WTC11 (cell line): ENCODE measurements around the gene CABP7. TPM values are rescaled to one million over a fixed set of nuclear protein-coding genes. Genes with fewer than 3 reads are reported as not detected.

Experiments used
- ATAC-seq: fragments of 200-7000 bp; cut with Tn5 transposase; 2 replicates; pipeline ENCODE4 v1.10.0; 2021; ENCODE audit warnings: mild to moderate bottlenecking, moderate library complexity
- CTCF ChIA-PET: fragments of 300-600 bp; sonication (Branson Sonifier 250); formaldehyde crosslinking; loops from one replicate; lab custom pipeline; 2021; ENCODE audit warnings: antibody characterized with exemption; lab: Charles Lee
- POLR2A ChIA-PET: fragments of 350-600 bp; sonication (Branson Sonifier 250); formaldehyde crosslinking; loops from one replicate; lab custom pipeline; 2021; ENCODE audit warnings: antibody characterized with exemption; lab: Charles Lee
- DNase-seq: peaks from one replicate; pipeline ENCODE4 v3.0.0; 2021; ENCODE audit warnings: low spot score
- H3K27ac Mint-ChIP-seq: 2 replicates; pipeline ENCODE4 v1.8.0; 2021; ENCODE audit warnings: mixed read lengths
- H3K27me3 Mint-ChIP-seq: 2 replicates; pipeline ENCODE4 v1.8.0; 2021; ENCODE audit warnings: low read depth, mild to moderate bottlenecking, moderate library complexity, mixed read lengths
- H3K36me3 Mint-ChIP-seq: 2 replicates; pipeline ENCODE4 v1.8.0; 2021; ENCODE audit warnings: mixed read lengths
- H3K4me1 Mint-ChIP-seq: 2 replicates; pipeline ENCODE4 v1.8.0; 2022; ENCODE audit warnings: mixed read lengths
- H3K4me3 Mint-ChIP-seq: 2 replicates; pipeline ENCODE4 v1.8.0; 2021; ENCODE audit warnings: mild to moderate bottlenecking, moderate library complexity, mixed read lengths
- H3K9me3 Mint-ChIP-seq: 2 replicates; pipeline ENCODE4 v1.8.0; 2021; ENCODE audit warnings: mixed read lengths
- CBFB ChIP-seq: sonication (generic); formaldehyde crosslinking; IDR thresholded peaks from 2 replicates; pipeline ENCODE4 v1.8.1; 2022; ENCODE audit warnings: mild to moderate bottlenecking, low read depth, missing genetic modification reagents
- CREB1 ChIP-seq: sonication (generic); formaldehyde crosslinking; IDR thresholded peaks from 2 replicates; pipeline ENCODE4 v1.8.0; 2023; ENCODE audit warnings: mild to moderate bottlenecking, missing genetic modification reagents
- EMX1 ChIP-seq: fragments of 250-450 bp; sonication (Bioruptor Pico); IDR thresholded peaks from 2 replicates; pipeline ENCODE4 v1.8.0; 2021; ENCODE audit warnings: mild to moderate bottlenecking
- FOXK1 ChIP-seq: sonication (generic); formaldehyde crosslinking; IDR thresholded peaks from 2 replicates; pipeline ENCODE4 v1.8.0; 2022; ENCODE audit warnings: mild to moderate bottlenecking, moderate library complexity, missing genetic modification reagents
- FOXP1 ChIP-seq: sonication (generic); formaldehyde crosslinking; IDR thresholded peaks from 2 replicates; pipeline ENCODE4 v1.8.0; 2022; ENCODE audit warnings: missing genetic modification reagents, mild to moderate bottlenecking, moderate library complexity, borderline replicate concordance
- GTF2I ChIP-seq: fragments of 250-450 bp; sonication (Bioruptor Pico); conservative IDR thresholded peaks from 2 replicates; pipeline ENCODE4 v1.4.0; 2021; ENCODE audit warnings: mild to moderate bottlenecking
- IRF2 ChIP-seq: sonication (generic); formaldehyde crosslinking; IDR thresholded peaks from 2 replicates; pipeline ENCODE4 v1.8.0; 2022; ENCODE audit warnings: low read depth, missing genetic modification reagents, borderline replicate concordance
- KAT7 ChIP-seq: sonication (generic); formaldehyde crosslinking; IDR thresholded peaks from 2 replicates; pipeline ENCODE4 v1.8.1; 2023; ENCODE audit warnings: missing genetic modification reagents, mild to moderate bottlenecking, borderline replicate concordance
- MYBL2 ChIP-seq: sonication (generic); formaldehyde crosslinking; IDR thresholded peaks from 2 replicates; pipeline ENCODE4 v1.8.1; 2023; ENCODE audit warnings: mild to moderate bottlenecking, moderate library complexity, missing genetic modification reagents
- NFATC4 ChIP-seq: fragments of 250-450 bp; sonication (Bioruptor Pico); IDR thresholded peaks from 2 replicates; pipeline ENCODE4 v1.9.0; 2021; ENCODE audit warnings: mild to moderate bottlenecking
- SMAD4 ChIP-seq: sonication (generic); formaldehyde crosslinking; IDR thresholded peaks from 2 replicates; pipeline ENCODE4 v1.8.0; 2022; ENCODE audit warnings: mild to moderate bottlenecking, missing genetic modification reagents
- TEAD1 ChIP-seq: sonication (generic); formaldehyde crosslinking; IDR thresholded peaks from 2 replicates; pipeline ENCODE4 v1.8.0; 2022; ENCODE audit warnings: mild to moderate bottlenecking, missing genetic modification reagents
- TP53 ChIP-seq: sonication (generic); formaldehyde crosslinking; IDR thresholded peaks from 2 replicates; pipeline ENCODE4 v1.8.1; 2023; ENCODE audit warnings: mild to moderate bottlenecking, missing genetic modification reagents
- USF1 ChIP-seq: sonication (generic); formaldehyde crosslinking; IDR thresholded peaks from 2 replicates; pipeline ENCODE4 v1.8.0; 2022; ENCODE audit warnings: mild to moderate bottlenecking, missing genetic modification reagents
- ZNF219 ChIP-seq: sonication (generic); formaldehyde crosslinking; IDR thresholded peaks from 2 replicates; pipeline ENCODE4 v1.8.0; 2023; ENCODE audit warnings: missing genetic modification reagents, mild to moderate bottlenecking, borderline replicate concordance
- ZNF232 ChIP-seq: sonication (generic); formaldehyde crosslinking; IDR thresholded peaks from 2 replicates; pipeline ENCODE4 v1.8.0; 2022; ENCODE audit warnings: mild to moderate bottlenecking, missing genetic modification reagents
- ZNF263 ChIP-seq: sonication (generic); formaldehyde crosslinking; IDR thresholded peaks from 2 replicates; pipeline ENCODE4 v1.8.1; 2022; ENCODE audit warnings: low read depth, mild to moderate bottlenecking, moderate library complexity, missing genetic modification reagents
- ZNF317 ChIP-seq: sonication (generic); formaldehyde crosslinking; IDR thresholded peaks from 2 replicates; pipeline ENCODE4 v1.8.1; 2023; ENCODE audit warnings: low read depth, mild to moderate bottlenecking, moderate library complexity, missing genetic modification reagents, borderline replicate concordance
- ZNF425 ChIP-seq: fragments of 250-450 bp; sonication (Bioruptor Pico); conservative IDR thresholded peaks from 2 replicates; pipeline ENCODE4 v1.9.0; 2021; ENCODE audit warnings: mild to moderate bottlenecking
- total RNA-seq: library from RNA; stranded (reverse); gene quantifications from 3 replicates; pipeline ENCODE4 v1.2.3, GENCODE V29; 2021
- TF ChIP-seq, protein P1 (sequence below): sonication (generic); formaldehyde crosslinking; IDR thresholded peaks from 2 replicates; pipeline ENCODE4 v1.8.1; 2023; ENCODE audit warnings: mild to moderate bottlenecking, missing genetic modification reagents
- TF ChIP-seq, protein P2 (sequence below): sonication (generic); formaldehyde crosslinking; IDR thresholded peaks from 2 replicates; pipeline ENCODE4 v1.8.0; 2023; ENCODE audit warnings: missing genetic modification reagents
- TF ChIP-seq, protein P3 (sequence below): sonication (generic); formaldehyde crosslinking; IDR thresholded peaks from 2 replicates; pipeline ENCODE4 v1.8.0; 2022; ENCODE audit warnings: missing genetic modification reagents

The CABP7 gene
- total RNA-seq, 1 experiment from 2014 or later = 0.17 TPM

DNA sequence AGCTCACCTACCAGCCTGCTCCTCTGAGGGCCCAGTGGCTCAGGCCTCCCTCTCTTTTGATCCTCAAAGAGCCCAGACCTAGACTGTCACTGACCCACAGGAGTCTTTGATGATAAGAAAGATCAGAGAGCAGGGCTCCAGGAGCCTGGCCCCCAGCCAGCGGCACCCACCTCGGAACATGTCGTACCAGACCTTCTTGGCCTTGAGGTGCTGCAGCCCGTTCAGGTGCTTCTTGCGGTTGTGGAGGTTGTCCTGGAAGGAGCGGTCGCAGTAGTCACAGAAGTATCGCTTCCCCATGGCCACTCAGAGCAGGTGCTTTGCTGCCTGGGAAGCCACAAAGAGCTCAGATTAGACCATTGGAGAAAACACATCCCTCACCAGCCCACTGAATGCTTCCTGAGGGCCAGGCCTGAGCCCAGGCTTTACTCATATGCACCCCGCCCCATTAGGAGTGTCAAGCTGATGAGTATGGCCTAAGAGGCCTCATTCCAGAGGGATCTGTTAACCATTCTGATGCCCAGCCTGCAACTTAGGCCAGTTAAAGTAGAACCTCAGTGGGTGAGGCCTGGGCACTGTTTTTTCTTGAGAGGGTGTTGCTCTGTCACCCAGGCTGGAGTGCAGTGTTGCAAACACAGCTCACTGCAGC is 28.6 kb downstream of the CABP7 start:
- no peaks in the 10 kb centered on the region for H3K4me1 Mint-ChIP-seq
- ATAC-seq (no peak), DNase-seq (no peak)
- no peak overlapping the region for H3K4me3 Mint-ChIP-seq
- peaks cover 2% of the 10 kb centered on the region; the same call in 1 of the 2 replicates for H3K36me3 Mint-ChIP-seq
- no peak for TF ChIP-seq SMAD4 (CRISPR knock-in tag)
- no peak for TF ChIP-seq GTF2I (CRISPR knock-in tag)
- no peak for TF ChIP-seq FOXK1 (CRISPR knock-in tag)
- TF ChIP-seq, all 79 proteins: peak for 0
- Mint-ChIP-seq H3K27ac (no peak overlapping the region; the same call in 1 of the 2 replicates), H3K27me3 (no peaks in the 10 kb centered on the region; the same call in 1 of the 2 replicates), H3K9me3 (no peaks in the 10 kb centered on the region)
- CTCF ChIA-PET = interaction anchor here (0.7 to 1.7 kb wide), 3 partner anchors 24 to 257 kb away, joined by 3 to 5 read pairs (median 4); no protein-coding TSS in a partner anchor
- POLR2A ChIA-PET = interaction anchor here (0.5 to 0.6 kb wide), 2 partner anchors 25 to 376 kb away, joined by 4 to 12 read pairs; no protein-coding TSS in a partner anchor

- DNase-seq (no peak), ATAC-seq (no peak)
- no peak for TF ChIP-seq ZNF425 (CRISPR knock-in tag)
- H3K9me3 Mint-ChIP-seq = no peaks in the 10 kb centered on the region
- H3K4me1 Mint-ChIP-seq = no peaks in the 10 kb centered on the region
- ChIA-PET CTCF (no interaction called here), POLR2A (no interaction called here)
- H3K36me3 Mint-ChIP-seq = peaks cover 2% of the 10 kb centered on the region; the same call in 1 of the 2 replicates
- H3K27ac Mint-ChIP-seq = no peak overlapping the region; the same call in 1 of the 2 replicates
- no peak overlapping the region for H3K4me3 Mint-ChIP-seq
- no peaks in the 10 kb centered on the region; the same call in 1 of the 2 replicates for H3K27me3 Mint-ChIP-seq
These were observed 30.2 kb downstream of the CABP7 start for GRCh38 chr22:29750029-29750428.

DNA sequence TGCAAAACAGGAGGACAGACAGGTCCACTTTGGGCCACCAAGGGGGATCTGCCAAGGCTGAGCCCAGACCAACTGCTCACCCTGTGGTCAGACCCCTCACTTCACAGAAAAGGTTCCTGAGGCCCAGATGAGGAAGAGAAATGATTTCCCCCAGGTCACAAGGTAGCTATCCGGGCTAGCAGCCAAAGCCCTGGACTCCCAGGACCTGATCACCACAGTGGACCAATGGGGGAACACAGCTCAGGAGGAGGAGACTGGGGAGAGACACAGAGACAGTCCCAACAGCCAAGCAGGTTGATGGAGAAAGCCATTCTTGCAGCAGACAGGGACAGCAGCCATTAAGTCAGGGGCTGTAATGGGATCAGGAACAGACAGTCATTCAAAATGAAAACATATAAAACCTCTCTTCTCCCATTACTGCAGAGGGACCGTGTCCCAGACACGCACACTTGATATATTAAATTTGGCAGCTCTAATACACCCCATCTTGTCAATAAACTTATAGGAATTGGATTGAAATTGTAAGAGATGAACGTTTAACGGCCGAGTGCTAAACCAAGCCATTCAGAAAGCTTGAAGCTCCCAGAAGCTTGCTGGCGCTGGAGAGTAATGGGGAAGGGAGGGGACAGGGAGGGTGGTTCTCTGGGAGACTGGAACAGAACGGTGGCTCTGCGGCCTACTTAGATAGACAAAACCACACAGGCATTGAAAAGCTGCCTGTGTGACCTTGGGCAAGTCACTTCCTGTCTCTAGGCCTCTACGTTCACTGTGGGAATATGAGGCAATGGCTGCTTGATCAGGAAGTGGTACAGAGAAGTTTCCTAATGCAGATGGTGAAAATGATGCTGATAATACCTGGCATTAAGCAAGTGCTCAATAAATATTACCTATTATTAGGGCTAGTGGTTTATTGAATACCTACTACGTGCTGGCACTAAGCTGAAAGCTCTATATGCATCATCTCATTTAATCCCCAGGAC is 31.0 kb downstream of the CABP7 start:
- ChIA-PET POLR2A (no interaction called here), CTCF (no interaction called here)

DNA sequence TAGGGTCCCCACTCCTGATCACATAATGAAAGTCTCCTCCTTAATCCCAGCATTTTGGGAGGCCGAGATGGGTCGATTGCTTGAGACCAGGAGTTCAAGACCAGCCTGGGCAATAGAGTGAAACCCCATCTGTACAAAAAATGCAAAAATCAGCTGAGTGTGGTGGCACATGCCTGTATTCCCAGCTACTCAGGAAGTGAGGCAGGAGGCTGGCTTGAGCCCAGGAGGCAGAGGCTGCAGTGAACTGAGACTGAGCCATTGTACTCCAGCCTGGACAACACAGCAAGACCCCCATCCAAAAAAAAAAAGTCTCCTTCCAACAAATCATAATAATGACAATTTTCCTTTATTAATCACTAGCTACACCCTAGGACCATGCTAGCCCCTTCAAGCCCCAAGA is 31.9 kb downstream of the CABP7 start:
- Mint-ChIP-seq H3K36me3 (no peaks in the 10 kb centered on the region), H3K27ac (no peak overlapping the region), H3K27me3 (no peaks in the 10 kb centered on the region), H3K4me1 (no peaks in the 10 kb centered on the region), H3K4me3 (no peak overlapping the region), H3K9me3 (no peaks in the 10 kb centered on the region)
- CTCF ChIA-PET = interaction anchor here (1.0 kb wide), 1 partner anchor 62 kb away, joined by 3 read pairs; no protein-coding TSS in a partner anchor
- DNase-seq = no peak
- POLR2A ChIA-PET = interaction anchor here (0.6 kb wide), 1 partner anchor 96 kb away, joined by 3 read pairs; no protein-coding TSS in a partner anchor
- no peak for ATAC-seq
- TF ChIP-seq ZNF219 (CRISPR knock-in tag) (no peak), ZNF232 (CRISPR knock-in tag) (no peak), NFATC4 (no peak), TEAD1 (CRISPR knock-in tag) (no peak), SMAD4 (CRISPR knock-in tag) (no peak), ZNF263 (CRISPR knock-in tag) (no peak), USF1 (CRISPR knock-in tag) (no peak), GTF2I (CRISPR knock-in tag) (no peak)
- TF ChIP-seq, protein P1, sequence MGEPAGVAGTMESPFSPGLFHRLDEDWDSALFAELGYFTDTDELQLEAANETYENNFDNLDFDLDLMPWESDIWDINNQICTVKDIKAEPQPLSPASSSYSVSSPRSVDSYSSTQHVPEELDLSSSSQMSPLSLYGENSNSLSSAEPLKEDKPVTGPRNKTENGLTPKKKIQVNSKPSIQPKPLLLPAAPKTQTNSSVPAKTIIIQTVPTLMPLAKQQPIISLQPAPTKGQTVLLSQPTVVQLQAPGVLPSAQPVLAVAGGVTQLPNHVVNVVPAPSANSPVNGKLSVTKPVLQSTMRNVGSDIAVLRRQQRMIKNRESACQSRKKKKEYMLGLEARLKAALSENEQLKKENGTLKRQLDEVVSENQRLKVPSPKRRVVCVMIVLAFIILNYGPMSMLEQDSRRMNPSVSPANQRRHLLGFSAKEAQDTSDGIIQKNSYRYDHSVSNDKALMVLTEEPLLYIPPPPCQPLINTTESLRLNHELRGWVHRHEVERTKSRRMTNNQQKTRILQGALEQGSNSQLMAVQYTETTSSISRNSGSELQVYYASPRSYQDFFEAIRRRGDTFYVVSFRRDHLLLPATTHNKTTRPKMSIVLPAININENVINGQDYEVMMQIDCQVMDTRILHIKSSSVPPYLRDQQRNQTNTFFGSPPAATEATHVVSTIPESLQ = no peak
- TF ChIP-seq, protein P2, sequence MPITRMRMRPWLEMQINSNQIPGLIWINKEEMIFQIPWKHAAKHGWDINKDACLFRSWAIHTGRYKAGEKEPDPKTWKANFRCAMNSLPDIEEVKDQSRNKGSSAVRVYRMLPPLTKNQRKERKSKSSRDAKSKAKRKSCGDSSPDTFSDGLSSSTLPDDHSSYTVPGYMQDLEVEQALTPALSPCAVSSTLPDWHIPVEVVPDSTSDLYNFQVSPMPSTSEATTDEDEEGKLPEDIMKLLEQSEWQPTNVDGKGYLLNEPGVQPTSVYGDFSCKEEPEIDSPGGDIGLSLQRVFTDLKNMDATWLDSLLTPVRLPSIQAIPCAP = no peak
- TF ChIP-seq, protein P3, sequence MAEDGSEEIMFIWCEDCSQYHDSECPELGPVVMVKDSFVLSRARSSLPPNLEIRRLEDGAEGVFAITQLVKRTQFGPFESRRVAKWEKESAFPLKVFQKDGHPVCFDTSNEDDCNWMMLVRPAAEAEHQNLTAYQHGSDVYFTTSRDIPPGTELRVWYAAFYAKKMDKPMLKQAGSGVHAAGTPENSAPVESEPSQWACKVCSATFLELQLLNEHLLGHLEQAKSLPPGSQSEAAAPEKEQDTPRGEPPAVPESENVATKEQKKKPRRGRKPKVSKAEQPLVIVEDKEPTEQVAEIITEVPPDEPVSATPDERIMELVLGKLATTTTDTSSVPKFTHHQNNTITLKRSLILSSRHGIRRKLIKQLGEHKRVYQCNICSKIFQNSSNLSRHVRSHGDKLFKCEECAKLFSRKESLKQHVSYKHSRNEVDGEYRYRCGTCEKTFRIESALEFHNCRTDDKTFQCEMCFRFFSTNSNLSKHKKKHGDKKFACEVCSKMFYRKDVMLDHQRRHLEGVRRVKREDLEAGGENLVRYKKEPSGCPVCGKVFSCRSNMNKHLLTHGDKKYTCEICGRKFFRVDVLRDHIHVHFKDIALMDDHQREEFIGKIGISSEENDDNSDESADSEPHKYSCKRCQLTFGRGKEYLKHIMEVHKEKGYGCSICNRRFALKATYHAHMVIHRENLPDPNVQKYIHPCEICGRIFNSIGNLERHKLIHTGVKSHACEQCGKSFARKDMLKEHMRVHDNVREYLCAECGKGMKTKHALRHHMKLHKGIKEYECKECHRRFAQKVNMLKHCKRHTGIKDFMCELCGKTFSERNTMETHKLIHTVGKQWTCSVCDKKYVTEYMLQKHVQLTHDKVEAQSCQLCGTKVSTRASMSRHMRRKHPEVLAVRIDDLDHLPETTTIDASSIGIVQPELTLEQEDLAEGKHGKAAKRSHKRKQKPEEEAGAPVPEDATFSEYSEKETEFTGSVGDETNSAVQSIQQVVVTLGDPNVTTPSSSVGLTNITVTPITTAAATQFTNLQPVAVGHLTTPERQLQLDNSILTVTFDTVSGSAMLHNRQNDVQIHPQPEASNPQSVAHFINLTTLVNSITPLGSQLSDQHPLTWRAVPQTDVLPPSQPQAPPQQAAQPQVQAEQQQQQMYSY = no peak

More for the DNA sequence above, 31.0 kb downstream of the CABP7 start:
- Mint-ChIP-seq H3K36me3 (no peaks in the 10 kb centered on the region), H3K27me3 (no peaks in the 10 kb centered on the region), H3K4me3 (no peak overlapping the region), H3K9me3 (no peaks in the 10 kb centered on the region), H3K4me1 (no peaks in the 10 kb centered on the region), H3K27ac (no peak overlapping the region)
- TF ChIP-seq CREB1 (CRISPR knock-in tag) (no peak), FOXP1 (CRISPR knock-in tag) (no peak), MYBL2 (CRISPR knock-in tag) (no peak), NFATC4 (no peak), ZNF317 (no peak), IRF2 (CRISPR knock-in tag) (no peak), KAT7 (CRISPR knock-in tag) (no peak), TP53 (CRISPR knock-in tag) (no peak), EMX1 (CRISPR knock-in tag) (no peak), CBFB (CRISPR knock-in tag) (no peak)
- ATAC-seq (no peak), DNase-seq (no peak)
